Measurements from ENCODE around the gene CDC42BPB. TPM values are rescaled to one million over a fixed set of nuclear protein-coding genes. Genes with fewer than 3 reads are reported as not detected.

Gene CDC42BPB
- total and polyA plus RNA-seq, 2 of the 13 experiments (the other 11 are each of a cell fraction or from before 2014, with no cell fraction given), result 19.7 to 32.3 TPM

DNA sequence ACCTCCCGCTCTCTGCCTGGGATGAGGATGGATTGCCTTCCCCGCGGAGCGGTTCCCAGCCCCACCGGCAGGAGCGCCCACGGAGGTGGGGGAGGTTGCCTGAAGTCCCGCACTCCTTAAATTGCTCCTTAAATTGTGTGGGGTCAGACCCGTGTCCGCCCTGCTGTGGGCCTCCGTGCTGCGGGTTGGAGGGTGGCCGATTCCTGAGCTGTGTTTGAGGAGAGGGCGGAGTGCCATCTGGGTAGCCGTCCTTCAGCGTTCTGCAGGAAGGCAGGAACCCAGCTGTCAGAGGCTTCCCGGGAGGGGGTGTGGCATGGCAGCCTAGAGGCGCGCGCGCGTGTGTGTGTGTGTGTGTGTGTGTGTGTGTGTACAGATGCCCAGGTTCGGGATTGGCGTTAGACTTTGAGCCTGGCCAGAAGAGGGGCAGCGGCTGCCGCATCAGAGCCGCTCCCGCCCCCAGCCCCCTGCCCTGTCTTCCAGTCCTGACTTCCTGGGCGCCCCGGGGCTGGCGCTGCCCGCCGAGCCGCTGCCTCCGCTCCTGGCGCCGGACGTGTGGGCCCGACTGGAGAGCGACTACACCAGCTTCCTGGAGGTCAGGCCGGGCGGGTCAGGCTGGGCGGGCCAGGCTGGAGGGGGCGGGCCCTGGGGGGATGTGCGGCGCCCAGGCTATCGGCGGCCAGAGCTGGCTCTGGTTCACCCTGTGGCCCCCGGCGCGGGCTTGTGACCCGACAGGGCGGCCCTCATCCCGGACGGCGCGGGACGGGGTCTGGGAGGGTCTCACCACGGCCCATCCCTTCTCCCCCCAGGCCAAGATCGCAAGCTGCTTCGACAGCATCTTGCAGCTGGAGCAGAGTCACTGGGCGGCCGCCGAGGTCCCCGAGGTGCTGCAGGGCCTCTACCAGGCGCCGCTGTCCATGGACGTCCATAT lies 46.4 kb upstream of the CDC42BPB start (continued):
- TF ChIP-seq, protein P1, sequence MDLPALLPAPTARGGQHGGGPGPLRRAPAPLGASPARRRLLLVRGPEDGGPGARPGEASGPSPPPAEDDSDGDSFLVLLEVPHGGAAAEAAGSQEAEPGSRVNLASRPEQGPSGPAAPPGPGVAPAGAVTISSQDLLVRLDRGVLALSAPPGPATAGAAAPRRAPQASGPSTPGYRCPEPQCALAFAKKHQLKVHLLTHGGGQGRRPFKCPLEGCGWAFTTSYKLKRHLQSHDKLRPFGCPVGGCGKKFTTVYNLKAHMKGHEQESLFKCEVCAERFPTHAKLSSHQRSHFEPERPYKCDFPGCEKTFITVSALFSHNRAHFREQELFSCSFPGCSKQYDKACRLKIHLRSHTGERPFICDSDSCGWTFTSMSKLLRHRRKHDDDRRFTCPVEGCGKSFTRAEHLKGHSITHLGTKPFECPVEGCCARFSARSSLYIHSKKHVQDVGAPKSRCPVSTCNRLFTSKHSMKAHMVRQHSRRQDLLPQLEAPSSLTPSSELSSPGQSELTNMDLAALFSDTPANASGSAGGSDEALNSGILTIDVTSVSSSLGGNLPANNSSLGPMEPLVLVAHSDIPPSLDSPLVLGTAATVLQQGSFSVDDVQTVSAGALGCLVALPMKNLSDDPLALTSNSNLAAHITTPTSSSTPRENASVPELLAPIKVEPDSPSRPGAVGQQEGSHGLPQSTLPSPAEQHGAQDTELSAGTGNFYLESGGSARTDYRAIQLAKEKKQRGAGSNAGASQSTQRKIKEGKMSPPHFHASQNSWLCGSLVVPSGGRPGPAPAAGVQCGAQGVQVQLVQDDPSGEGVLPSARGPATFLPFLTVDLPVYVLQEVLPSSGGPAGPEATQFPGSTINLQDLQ (CRISPR knock-in tag; IDR thresholded peaks at IDR 0.05), result no peak
- no peak for TF ChIP-seq PPARG (CRISPR knock-in tag; conservative IDR thresholded peaks at IDR 0.05)
- TF ChIP-seq, protein P2, sequence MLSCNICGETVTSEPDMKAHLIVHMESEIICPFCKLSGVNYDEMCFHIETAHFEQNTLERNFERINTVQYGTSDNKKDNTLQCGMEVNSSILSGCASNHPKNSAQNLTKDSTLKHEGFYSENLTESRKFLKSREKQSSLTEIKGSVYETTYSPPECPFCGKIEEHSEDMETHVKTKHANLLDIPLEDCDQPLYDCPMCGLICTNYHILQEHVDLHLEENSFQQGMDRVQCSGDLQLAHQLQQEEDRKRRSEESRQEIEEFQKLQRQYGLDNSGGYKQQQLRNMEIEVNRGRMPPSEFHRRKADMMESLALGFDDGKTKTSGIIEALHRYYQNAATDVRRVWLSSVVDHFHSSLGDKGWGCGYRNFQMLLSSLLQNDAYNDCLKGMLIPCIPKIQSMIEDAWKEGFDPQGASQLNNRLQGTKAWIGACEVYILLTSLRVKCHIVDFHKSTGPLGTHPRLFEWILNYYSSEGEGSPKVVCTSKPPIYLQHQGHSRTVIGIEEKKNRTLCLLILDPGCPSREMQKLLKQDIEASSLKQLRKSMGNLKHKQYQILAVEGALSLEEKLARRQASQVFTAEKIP (CRISPR knock-in tag; IDR thresholded peaks at IDR 0.05; ENCODE audit: borderline replicate concordance), result no peak
- TF ChIP-seq ZBTB21 (CRISPR knock-in tag; IDR thresholded peaks at IDR 0.05), result no peak
- TF ChIP-seq, protein P3, sequence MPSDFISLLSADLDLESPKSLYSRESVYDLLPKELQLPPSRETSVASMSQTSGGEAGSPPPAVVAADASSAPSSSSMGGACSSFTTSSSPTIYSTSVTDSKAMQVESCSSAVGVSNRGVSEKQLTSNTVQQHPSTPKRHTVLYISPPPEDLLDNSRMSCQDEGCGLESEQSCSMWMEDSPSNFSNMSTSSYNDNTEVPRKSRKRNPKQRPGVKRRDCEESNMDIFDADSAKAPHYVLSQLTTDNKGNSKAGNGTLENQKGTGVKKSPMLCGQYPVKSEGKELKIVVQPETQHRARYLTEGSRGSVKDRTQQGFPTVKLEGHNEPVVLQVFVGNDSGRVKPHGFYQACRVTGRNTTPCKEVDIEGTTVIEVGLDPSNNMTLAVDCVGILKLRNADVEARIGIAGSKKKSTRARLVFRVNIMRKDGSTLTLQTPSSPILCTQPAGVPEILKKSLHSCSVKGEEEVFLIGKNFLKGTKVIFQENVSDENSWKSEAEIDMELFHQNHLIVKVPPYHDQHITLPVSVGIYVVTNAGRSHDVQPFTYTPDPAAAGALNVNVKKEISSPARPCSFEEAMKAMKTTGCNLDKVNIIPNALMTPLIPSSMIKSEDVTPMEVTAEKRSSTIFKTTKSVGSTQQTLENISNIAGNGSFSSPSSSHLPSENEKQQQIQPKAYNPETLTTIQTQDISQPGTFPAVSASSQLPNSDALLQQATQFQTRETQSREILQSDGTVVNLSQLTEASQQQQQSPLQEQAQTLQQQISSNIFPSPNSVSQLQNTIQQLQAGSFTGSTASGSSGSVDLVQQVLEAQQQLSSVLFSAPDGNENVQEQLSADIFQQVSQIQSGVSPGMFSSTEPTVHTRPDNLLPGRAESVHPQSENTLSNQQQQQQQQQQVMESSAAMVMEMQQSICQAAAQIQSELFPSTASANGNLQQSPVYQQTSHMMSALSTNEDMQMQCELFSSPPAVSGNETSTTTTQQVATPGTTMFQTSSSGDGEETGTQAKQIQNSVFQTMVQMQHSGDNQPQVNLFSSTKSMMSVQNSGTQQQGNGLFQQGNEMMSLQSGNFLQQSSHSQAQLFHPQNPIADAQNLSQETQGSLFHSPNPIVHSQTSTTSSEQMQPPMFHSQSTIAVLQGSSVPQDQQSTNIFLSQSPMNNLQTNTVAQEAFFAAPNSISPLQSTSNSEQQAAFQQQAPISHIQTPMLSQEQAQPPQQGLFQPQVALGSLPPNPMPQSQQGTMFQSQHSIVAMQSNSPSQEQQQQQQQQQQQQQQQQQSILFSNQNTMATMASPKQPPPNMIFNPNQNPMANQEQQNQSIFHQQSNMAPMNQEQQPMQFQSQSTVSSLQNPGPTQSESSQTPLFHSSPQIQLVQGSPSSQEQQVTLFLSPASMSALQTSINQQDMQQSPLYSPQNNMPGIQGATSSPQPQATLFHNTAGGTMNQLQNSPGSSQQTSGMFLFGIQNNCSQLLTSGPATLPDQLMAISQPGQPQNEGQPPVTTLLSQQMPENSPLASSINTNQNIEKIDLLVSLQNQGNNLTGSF (CRISPR knock-in tag; IDR thresholded peaks at IDR 0.05), result peak; percentile 8; the same call in 1 of the 2 replicates
- TF ChIP-seq, protein P4, sequence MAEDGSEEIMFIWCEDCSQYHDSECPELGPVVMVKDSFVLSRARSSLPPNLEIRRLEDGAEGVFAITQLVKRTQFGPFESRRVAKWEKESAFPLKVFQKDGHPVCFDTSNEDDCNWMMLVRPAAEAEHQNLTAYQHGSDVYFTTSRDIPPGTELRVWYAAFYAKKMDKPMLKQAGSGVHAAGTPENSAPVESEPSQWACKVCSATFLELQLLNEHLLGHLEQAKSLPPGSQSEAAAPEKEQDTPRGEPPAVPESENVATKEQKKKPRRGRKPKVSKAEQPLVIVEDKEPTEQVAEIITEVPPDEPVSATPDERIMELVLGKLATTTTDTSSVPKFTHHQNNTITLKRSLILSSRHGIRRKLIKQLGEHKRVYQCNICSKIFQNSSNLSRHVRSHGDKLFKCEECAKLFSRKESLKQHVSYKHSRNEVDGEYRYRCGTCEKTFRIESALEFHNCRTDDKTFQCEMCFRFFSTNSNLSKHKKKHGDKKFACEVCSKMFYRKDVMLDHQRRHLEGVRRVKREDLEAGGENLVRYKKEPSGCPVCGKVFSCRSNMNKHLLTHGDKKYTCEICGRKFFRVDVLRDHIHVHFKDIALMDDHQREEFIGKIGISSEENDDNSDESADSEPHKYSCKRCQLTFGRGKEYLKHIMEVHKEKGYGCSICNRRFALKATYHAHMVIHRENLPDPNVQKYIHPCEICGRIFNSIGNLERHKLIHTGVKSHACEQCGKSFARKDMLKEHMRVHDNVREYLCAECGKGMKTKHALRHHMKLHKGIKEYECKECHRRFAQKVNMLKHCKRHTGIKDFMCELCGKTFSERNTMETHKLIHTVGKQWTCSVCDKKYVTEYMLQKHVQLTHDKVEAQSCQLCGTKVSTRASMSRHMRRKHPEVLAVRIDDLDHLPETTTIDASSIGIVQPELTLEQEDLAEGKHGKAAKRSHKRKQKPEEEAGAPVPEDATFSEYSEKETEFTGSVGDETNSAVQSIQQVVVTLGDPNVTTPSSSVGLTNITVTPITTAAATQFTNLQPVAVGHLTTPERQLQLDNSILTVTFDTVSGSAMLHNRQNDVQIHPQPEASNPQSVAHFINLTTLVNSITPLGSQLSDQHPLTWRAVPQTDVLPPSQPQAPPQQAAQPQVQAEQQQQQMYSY (CRISPR knock-in tag; IDR thresholded peaks at IDR 0.05), result peak; percentile 51
- TF ChIP-seq SSRP1 (CRISPR knock-in tag; IDR thresholded peaks at IDR 0.05), result no peak
- TF ChIP-seq, protein P5, sequence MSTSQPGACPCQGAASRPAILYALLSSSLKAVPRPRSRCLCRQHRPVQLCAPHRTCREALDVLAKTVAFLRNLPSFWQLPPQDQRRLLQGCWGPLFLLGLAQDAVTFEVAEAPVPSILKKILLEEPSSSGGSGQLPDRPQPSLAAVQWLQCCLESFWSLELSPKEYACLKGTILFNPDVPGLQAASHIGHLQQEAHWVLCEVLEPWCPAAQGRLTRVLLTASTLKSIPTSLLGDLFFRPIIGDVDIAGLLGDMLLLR (CRISPR knock-in tag; IDR thresholded peaks at IDR 0.05), result peak; percentile 79
- TF ChIP-seq, protein P6, sequence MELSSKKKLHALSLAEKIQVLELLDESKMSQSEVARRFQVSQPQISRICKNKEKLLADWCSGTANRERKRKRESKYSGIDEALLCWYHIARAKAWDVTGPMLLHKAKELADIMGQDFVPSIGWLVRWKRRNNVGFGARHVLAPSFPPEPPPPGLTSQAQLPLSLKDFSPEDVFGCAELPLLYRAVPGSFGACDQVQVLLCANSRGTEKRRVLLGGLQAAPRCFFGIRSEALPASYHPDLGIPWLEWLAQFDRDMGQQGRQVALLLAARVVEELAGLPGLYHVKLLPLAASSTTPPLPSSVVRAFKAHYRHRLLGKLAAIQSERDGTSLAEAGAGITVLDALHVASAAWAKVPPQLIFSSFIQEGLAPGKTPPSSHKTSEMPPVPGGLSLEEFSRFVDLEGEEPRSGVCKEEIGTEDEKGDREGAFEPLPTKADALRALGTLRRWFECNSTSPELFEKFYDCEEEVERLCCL (CRISPR knock-in tag; IDR thresholded peaks at IDR 0.05; ENCODE audit: borderline replicate concordance), result no peak
- no peak for TF ChIP-seq ISX (CRISPR knock-in tag; conservative IDR thresholded peaks at IDR 0.05)
